ENCODE measurements around the gene CATSPERE.
A peak's percentile ranks its signal among the peaks of the same experiment; 100 is the strongest.
"Not testable (repeated sequence)": the region's sequence is repeated elsewhere in the genome, so short reads cannot be mapped to it uniquely, and the experiment has no call there.

The CATSPERE gene

DNA sequence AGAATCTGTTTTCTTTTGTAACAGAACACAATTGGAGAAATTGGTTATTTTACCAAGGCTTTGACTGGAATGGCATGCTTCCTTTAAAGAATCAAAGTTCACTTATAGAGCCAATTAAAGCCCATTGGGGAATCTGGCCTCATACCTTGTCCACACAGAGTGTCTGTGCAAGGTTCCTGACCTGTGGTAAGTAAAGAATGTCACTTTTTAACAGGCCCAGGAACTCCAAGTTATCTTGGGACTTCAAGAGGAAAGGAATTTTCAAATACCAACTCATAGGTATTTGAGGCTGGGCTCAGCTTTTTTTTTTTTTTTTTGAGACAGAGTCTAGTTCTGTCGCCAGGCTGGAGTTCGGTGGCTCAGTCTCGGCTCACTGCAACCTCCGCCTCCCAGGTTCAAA lies 2.3 kb upstream of the CATSPERE start:
- H3K27ac ChIP-seq (ENCODE audit: low read depth, low read length): no peak overlapping the region
- H3K27me3 ChIP-seq (ENCODE audit: insufficient read depth, low read length, poor library complexity): no peaks in the 10 kb centered on the region
- H4K8ac ChIP-seq (ENCODE audit: low read depth, low read length): no peak overlapping the region
- H3K4me1 ChIP-seq (ENCODE audit: control insufficient read depth, low read depth, low read length): no peaks in the 10 kb centered on the region
- H3K79me1 ChIP-seq (ENCODE audit: low read length): no peaks in the 10 kb centered on the region
- H3K4me3 ChIP-seq (ENCODE audit: low read length): no peak overlapping the region
- no peak overlapping the region for H4K5ac ChIP-seq (ENCODE audit: low read length)
- no peak overlapping the region for H3K56ac ChIP-seq (ENCODE audit: low read length)
- H3K36me3 ChIP-seq (ENCODE audit: control insufficient read depth, insufficient read depth, low read length): no peaks in the 10 kb centered on the region
- H3K9ac ChIP-seq (ENCODE audit: low read length): no peak overlapping the region
- H3K79me2 ChIP-seq (ENCODE audit: control insufficient read depth, insufficient read depth, low read length): no peaks in the 10 kb centered on the region
- no peak overlapping the region for H2BK120ac ChIP-seq (ENCODE audit: low read depth, low read length)
- no peak overlapping the region for H2BK5ac ChIP-seq (ENCODE audit: low read length)
- H3K4me2 ChIP-seq (ENCODE audit: low read length): no peak overlapping the region
- no peak overlapping the region for H3K18ac ChIP-seq (ENCODE audit: low read length)
- H3K23ac ChIP-seq (ENCODE audit: low read length): no peak overlapping the region
- no peak overlapping the region for H3K4ac ChIP-seq (ENCODE audit: low read depth, low read length)
- no CpG with 5 or more reads among the region's 4 CpGs for WGBS (ENCODE audit: extremely low coverage, insufficient coverage, low lambda C conversion rate)
- no peak for DNase-seq
- H2AK5ac ChIP-seq (ENCODE audit: low read length): no peak overlapping the region
- no peak overlapping the region for H2BK15ac ChIP-seq (replicated peaks; ENCODE audit: low read depth)

DNA sequence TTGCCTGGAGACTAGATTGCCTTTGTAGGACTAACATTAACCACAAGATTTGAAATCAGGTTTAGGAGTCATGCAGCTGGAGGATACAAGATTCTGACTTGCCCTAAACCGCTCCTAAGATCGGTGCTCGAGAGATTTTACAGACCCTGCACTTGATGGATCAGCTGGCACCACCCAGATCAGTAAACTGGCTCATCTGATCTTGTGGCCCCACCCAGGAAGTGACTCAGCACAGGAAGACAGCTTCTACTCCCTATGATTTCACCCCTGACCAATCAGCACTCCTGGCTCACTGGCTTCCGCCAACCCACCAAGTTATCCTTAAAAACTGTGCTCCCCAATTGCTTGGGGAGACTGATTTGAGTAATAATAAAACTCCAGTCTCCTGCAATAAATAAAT lies 876 bp upstream of the CATSPERE start:
- Histone ChIP-seq H3K27ac (ENCODE audit: low read depth, low read length) (no peak overlapping the region), H2AK5ac (ENCODE audit: low read length) (no peak overlapping the region), H2BK5ac (ENCODE audit: low read length) (no peak overlapping the region), H3K27me3 (ENCODE audit: insufficient read depth, low read length, poor library complexity) (no peaks in the 10 kb centered on the region), H4K8ac (ENCODE audit: low read depth, low read length) (no peak overlapping the region), H3K4me3 (ENCODE audit: low read length) (no peak overlapping the region), H3K79me2 (ENCODE audit: control insufficient read depth, insufficient read depth, low read length) (no peaks in the 10 kb centered on the region), H3K4me1 (ENCODE audit: control insufficient read depth, low read depth, low read length) (no peaks in the 10 kb centered on the region), H2BK120ac (ENCODE audit: low read depth, low read length) (no peak overlapping the region), H3K79me1 (ENCODE audit: low read length) (no peaks in the 10 kb centered on the region), H3K4ac (ENCODE audit: low read depth, low read length) (no peak overlapping the region), H3K56ac (ENCODE audit: low read length) (no peak overlapping the region), H3K18ac (ENCODE audit: low read length) (no peak overlapping the region), H3K4me2 (ENCODE audit: low read length) (no peak overlapping the region), H3K23ac (ENCODE audit: low read length) (no peak overlapping the region), H4K5ac (ENCODE audit: low read length) (no peak overlapping the region), H3K9ac (ENCODE audit: low read length) (no peak overlapping the region), H2BK15ac (replicated peaks; ENCODE audit: low read depth) (no peak overlapping the region), H3K36me3 (ENCODE audit: control insufficient read depth, insufficient read depth, low read length) (no peaks in the 10 kb centered on the region)
- WGBS (ENCODE audit: extremely low coverage, insufficient coverage, low lambda C conversion rate): no CpG with 5 or more reads among the region's 4 CpGs
- peak; percentile 42 for DNase-seq

DNA sequence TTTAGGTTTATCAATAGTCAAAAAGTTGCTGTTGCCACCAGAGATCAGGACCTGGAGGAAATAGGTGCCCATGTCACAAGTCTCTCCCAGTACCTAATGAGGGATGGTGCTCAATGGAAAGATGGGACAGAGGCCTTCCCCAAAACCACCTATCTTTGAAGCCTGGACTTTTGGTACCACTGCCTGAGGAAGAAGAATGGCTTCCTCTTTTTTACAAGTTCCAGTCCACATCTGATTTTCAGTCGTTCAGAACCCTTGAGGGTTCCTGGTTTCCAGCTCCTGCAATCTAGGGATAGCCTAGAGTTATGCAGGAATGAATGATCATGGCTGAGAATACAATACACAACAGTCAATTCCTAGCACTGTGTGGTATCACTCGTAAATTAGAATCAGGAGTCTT lies 5.7 kb downstream of the CATSPERE start:
- H4K5ac ChIP-seq (ENCODE audit: low read length): no peak overlapping the region
- no peaks in the 10 kb centered on the region for H3K79me1 ChIP-seq (ENCODE audit: low read length)
- no peak overlapping the region for H3K27ac ChIP-seq (ENCODE audit: low read depth, low read length)
- DNase-seq: no peak
- no peak overlapping the region for H2BK5ac ChIP-seq (ENCODE audit: low read length)
- H3K4ac ChIP-seq (ENCODE audit: low read depth, low read length): no peak overlapping the region
- H3K23ac ChIP-seq (ENCODE audit: low read length): no peak overlapping the region
- H3K79me2 ChIP-seq (ENCODE audit: control insufficient read depth, insufficient read depth, low read length): no peaks in the 10 kb centered on the region
- H3K9ac ChIP-seq (ENCODE audit: low read length): no peak overlapping the region
- no peak overlapping the region for H2AK5ac ChIP-seq (ENCODE audit: low read length)
- no peak overlapping the region for H2BK15ac ChIP-seq (replicated peaks; ENCODE audit: low read depth)
- H3K18ac ChIP-seq (ENCODE audit: low read length): no peak overlapping the region
- no peak overlapping the region for H3K4me2 ChIP-seq (ENCODE audit: low read length)
- H2BK120ac ChIP-seq (ENCODE audit: low read depth, low read length): no peak overlapping the region
- H3K36me3 ChIP-seq (ENCODE audit: control insufficient read depth, insufficient read depth, low read length): no peaks in the 10 kb centered on the region
- no peak overlapping the region for H3K4me3 ChIP-seq (ENCODE audit: low read length)
- H3K56ac ChIP-seq (ENCODE audit: low read length): no peak overlapping the region
- H3K4me1 ChIP-seq (ENCODE audit: control insufficient read depth, low read depth, low read length): no peaks in the 10 kb centered on the region
- no CpG with 5 or more reads among the region's 2 CpGs for WGBS (ENCODE audit: extremely low coverage, insufficient coverage, low lambda C conversion rate)
- H3K27me3 ChIP-seq (ENCODE audit: insufficient read depth, low read length, poor library complexity): no peaks in the 10 kb centered on the region
- H4K8ac ChIP-seq (ENCODE audit: low read depth, low read length): no peak overlapping the region

DNA sequence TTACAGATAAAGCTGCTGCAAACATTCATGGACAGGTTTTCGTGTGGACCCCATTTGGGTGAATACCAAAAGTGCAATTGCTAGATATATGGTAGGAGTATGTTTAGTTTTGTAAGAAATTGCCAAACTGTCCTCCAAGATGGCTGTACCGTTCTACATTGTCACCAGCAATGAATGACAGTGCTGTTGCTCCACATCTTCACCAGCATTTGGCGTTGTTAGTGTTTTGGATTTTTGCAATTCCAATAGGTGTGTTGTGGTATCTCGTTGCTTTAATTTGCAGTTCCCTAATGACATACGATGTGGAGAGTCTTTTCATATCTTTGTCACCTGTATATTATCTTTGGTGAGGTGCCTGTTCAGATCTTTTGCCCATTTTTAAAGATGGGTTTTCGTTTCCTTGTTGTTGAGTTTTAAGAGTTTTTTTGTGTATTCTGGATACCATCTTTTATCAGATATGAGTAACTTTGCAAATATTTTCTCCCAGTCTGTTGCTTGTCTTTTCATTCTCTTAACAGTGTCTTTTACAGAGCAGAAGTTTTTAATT lies 12.1 kb downstream of the CATSPERE start:
- Histone ChIP-seq H2BK120ac (ENCODE audit: low read depth, low read length) (no peak overlapping the region), H3K36me3 (ENCODE audit: control insufficient read depth, insufficient read depth, low read length) (no peaks in the 10 kb centered on the region), H3K56ac (ENCODE audit: low read length) (no peak overlapping the region), H3K79me2 (ENCODE audit: control insufficient read depth, insufficient read depth, low read length) (no peaks in the 10 kb centered on the region), H4K8ac (ENCODE audit: low read depth, low read length) (no peak overlapping the region), H3K79me1 (ENCODE audit: low read length) (no peaks in the 10 kb centered on the region), H3K23ac (ENCODE audit: low read length) (no peak overlapping the region), H3K27ac (ENCODE audit: low read depth, low read length) (no peak overlapping the region), H2BK5ac (ENCODE audit: low read length) (no peak overlapping the region), H3K4me2 (ENCODE audit: low read length) (no peak overlapping the region), H3K4me1 (ENCODE audit: control insufficient read depth, low read depth, low read length) (no peaks in the 10 kb centered on the region), H3K18ac (ENCODE audit: low read length) (no peak overlapping the region), H4K5ac (ENCODE audit: low read length) (no peak overlapping the region), H2AK5ac (ENCODE audit: low read length) (no peak overlapping the region), H3K4ac (ENCODE audit: low read depth, low read length) (no peak overlapping the region), H3K4me3 (ENCODE audit: low read length) (no peak overlapping the region), H3K27me3 (ENCODE audit: insufficient read depth, low read length, poor library complexity) (no peaks in the 10 kb centered on the region), H3K9ac (ENCODE audit: low read length) (no peak overlapping the region), H2BK15ac (replicated peaks; ENCODE audit: low read depth) (no peak overlapping the region)
- DNase-seq: no peak
- no CpG with 5 or more reads among the region's 6 CpGs for WGBS (ENCODE audit: extremely low coverage, insufficient coverage, low lambda C conversion rate)

DNA sequence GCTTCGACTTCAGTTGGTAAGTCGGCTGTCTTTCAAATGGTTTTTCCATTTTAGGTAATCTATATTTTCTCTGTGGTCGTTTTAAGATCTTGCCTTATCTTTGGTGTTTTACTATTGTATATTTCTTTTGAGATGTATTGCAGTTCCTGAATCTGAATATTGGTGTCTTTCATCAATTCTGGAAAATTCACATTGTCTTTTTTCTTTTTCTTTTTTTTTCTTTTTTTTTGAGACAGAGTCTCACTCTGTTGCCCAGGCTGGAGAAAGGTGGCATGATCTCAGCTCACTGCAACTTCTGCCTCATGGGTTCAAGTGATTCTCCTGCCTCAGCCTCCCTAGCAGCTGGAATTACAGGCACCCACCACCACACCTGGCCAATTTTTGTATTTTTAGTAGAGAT lies 23.9 kb downstream of the CATSPERE start:
- no CpG with 5 or more reads among the region's 3 CpGs for WGBS (ENCODE audit: extremely low coverage, insufficient coverage, low lambda C conversion rate)
- not testable (repeated sequence) for H3K4me2 ChIP-seq (ENCODE audit: low read length)

DNA sequence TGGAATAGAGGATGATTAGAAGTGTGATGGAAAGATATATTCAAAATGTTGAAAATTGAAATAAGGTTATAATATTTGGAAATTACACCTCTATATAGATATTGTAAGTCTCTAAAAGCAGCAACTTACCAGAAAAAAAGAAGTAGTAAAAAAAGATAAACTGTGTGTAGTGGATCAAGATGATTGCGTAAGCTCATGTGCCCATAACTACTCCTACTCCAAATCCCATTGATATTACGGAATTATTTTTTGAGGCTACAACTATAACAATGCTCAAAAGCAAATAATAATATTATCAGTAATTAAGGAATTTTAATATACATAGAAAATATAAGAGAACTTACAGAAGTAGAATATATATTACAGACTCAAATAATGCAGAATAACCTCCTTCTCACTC lies 33.6 kb downstream of the CATSPERE start:
- Histone ChIP-seq H2BK15ac (replicated peaks; ENCODE audit: low read depth) (no peak overlapping the region), H3K9ac (ENCODE audit: low read length) (no peak overlapping the region), H3K56ac (ENCODE audit: low read length) (no peak overlapping the region), H3K4me3 (ENCODE audit: low read length) (no peak overlapping the region), H4K5ac (ENCODE audit: low read length) (no peak overlapping the region), H3K4me1 (ENCODE audit: control insufficient read depth, low read depth, low read length) (no peaks in the 10 kb centered on the region), H3K27me3 (ENCODE audit: insufficient read depth, low read length, poor library complexity) (no peaks in the 10 kb centered on the region), H3K4ac (ENCODE audit: low read depth, low read length) (no peak overlapping the region), H3K79me2 (ENCODE audit: control insufficient read depth, insufficient read depth, low read length) (no peaks in the 10 kb centered on the region), H3K4me2 (ENCODE audit: low read length) (no peak overlapping the region), H3K79me1 (ENCODE audit: low read length) (no peaks in the 10 kb centered on the region), H4K8ac (ENCODE audit: low read depth, low read length) (no peak overlapping the region), H2AK5ac (ENCODE audit: low read length) (no peak overlapping the region), H2BK5ac (ENCODE audit: low read length) (no peak overlapping the region), H3K18ac (ENCODE audit: low read length) (no peak overlapping the region), H3K23ac (ENCODE audit: low read length) (no peak overlapping the region), H3K36me3 (ENCODE audit: control insufficient read depth, insufficient read depth, low read length) (no peaks in the 10 kb centered on the region), H3K27ac (ENCODE audit: low read depth, low read length) (no peak overlapping the region), H2BK120ac (ENCODE audit: low read depth, low read length) (no peak overlapping the region)
- WGBS (ENCODE audit: extremely low coverage, insufficient coverage, low lambda C conversion rate): no CpG with 5 or more reads among the region's 2 CpGs
- DNase-seq: no peak

More for the DNA sequence above, 23.9 kb downstream of the CATSPERE start:
- H3K4ac ChIP-seq (ENCODE audit: low read depth, low read length); H3K9ac ChIP-seq (ENCODE audit: low read length); H4K8ac ChIP-seq (ENCODE audit: low read depth, low read length); H2BK5ac ChIP-seq (ENCODE audit: low read length); H3K36me3 ChIP-seq (ENCODE audit: control insufficient read depth, insufficient read depth, low read length); H3K23ac ChIP-seq (ENCODE audit: low read length); H3K4me1 ChIP-seq (ENCODE audit: control insufficient read depth, low read depth, low read length); H4K5ac ChIP-seq (ENCODE audit: low read length); H3K56ac ChIP-seq (ENCODE audit: low read length); H2BK15ac ChIP-seq (replicated peaks; ENCODE audit: low read depth); H3K79me1 ChIP-seq (ENCODE audit: low read length); H3K27ac ChIP-seq (ENCODE audit: low read depth, low read length); H3K79me2 ChIP-seq (ENCODE audit: control insufficient read depth, insufficient read depth, low read length); H3K18ac ChIP-seq (ENCODE audit: low read length); H3K4me3 ChIP-seq (ENCODE audit: low read length); H3K27me3 ChIP-seq (ENCODE audit: insufficient read depth, low read length, poor library complexity); DNase-seq; H2BK120ac ChIP-seq (ENCODE audit: low read depth, low read length); H2AK5ac ChIP-seq (ENCODE audit: low read length): not testable (repeated sequence)

Measured in mesendoderm (in vitro differentiated cells).